H1 (cell line): ENCODE measurements around the gene SEMA4F. TPM values are rescaled to one million over a fixed set of nuclear protein-coding genes. Genes with fewer than 3 reads are reported as not detected.

Experiments
- NRF1 ChIP-seq: IDR thresholded peaks from 2 replicates; pipeline ENCODE4 v1.6.1; 2011; ENCODE audit warnings: mild to moderate bottlenecking, low read depth, low read length, improper control_type of control experiment
- polyA plus RNA-seq, 7 experiments: library from polyadenylated mRNA; depleted of rRNA in 3 of 7; stranded (reverse) in 5 of 7; unstranded in 2 of 7; fragments of >200 nt in 5 of 7; fragments of 200-250 nt in 2 of 7; gene quantifications; 1 replicate in 5 of 7; 2 replicates in 1 of 7; 4 replicates in 1 of 7; pipeline versions ENCODE4 v1.2.1 to v1.2.3, GENCODE V29; 2011 to 2013; ENCODE audit warnings: missing spikeins in 2 of 7, mixed read lengths in 2 of 7
- total RNA-seq: library from RNA; stranded (reverse); fragmentation: NEBNext Ultra II Directional; extraction: Animal tissue kit (Norgen Biotek cat#: 25700); gene quantifications from 2 replicates; pipeline ENCODE4 v1.2.1, GENCODE V29; 2021

The SEMA4F gene
- total and polyA plus RNA-seq, 2 of the 8 experiments (the other 6 are each of a cell fraction or from before 2014, with no cell fraction given): 3.3 to 3.4 TPM

DNA sequence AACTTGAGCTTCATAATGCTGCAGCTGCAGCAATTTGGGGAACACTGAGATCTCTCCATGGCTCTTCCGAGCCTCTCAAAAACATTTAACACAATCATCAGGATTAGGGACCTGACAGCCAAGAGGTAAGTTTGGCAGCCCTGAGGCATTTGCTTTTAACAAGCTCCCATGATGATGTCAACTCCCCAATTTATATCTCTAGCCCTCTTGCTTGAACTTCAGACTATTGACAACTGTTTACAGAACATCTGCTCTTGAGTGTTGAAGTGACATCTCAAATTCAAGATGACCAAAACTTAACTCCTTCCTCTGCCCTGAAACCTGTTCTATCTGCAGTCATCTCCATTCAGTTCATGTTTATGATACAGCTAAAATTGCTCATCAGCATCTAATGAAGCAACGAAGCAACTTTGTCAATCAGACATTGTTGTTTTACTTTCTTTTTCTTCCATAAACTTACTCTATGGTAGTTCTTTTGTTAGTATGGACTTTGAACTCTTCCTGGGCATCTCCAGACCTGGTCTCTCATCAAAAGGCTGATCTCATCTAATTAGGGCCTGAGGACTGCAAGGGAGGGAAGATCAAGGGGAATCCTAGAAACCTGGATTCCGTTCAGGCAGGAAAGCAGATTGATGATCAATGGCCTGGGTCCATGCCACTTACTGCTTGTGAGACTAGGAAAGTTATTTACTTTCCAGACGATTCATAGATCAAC lies 48.1 kb downstream of the SEMA4F start (continued):
- TF ChIP-seq NRF1: no peak
- TF ChIP-seq, all 59 proteins: peak for 0
